HG03045 (cell line): ENCODE measurements around the gene TTLL10.

Experiments used
- ATAC-seq: cut with Tn5 transposase; IDR thresholded peaks from one replicate; pipeline ENCODE4 v1.9.1; 2021; ENCODE audit warnings: mild to moderate bottlenecking, moderate library complexity; ENCODE audit not compliant: unreplicated experiment

The TTLL10 gene

GRCh38 chr1:1244192-1244811 is 70.6 kb downstream of the TTLL10 start:
- ATAC-seq = no peak

GRCh38 chr1:1245178-1245816 is 71.6 kb downstream of the TTLL10 start:
- ATAC-seq = no peak

DNA sequence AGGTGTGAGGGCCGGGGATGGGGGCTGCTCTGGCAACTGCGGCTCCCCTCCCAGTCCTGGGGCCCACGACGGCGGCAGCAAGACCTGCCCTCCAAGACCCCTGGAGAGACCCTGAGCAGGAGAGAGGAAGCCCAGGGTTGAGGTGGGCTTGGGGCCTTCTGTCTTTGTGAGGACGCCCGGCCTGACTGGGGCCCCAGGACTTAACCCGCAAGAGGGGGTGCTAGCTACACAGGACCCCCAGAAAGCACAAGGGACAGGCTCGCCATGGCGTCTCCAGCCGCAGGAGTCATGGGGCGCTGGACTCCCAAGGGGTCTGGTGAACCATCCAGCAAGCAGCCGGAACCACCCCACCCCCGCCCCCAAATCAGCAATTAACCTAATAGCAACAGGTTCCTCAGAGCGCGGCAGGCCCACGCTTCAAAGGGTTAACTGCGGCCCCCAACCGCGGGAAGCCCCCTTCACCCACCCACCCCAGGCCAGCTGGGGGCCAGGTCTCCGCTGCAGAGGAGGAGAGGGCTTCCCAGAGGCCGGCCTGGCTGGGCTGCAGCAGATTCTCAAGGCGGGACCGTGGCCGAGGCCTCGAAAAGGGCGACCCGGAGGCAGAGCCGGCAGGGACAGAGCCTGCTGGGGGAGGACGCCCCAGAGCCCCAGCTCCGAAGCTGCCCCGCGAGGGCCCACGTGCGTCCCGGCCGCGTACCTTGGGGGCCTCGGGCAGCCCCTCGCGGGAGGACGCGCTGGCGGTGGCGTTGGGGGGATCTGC is 72.3 kb downstream of the TTLL10 start:
- ATAC-seq = no peak

GRCh38 chr1:1246577-1247340 is 73.1 kb downstream of the TTLL10 start, which contains the start of gene C1QTNF12:
TSS of gene C1QTNF12 (minus strand) at chr1:1246722. CDS start at chr1:1246690, 32 bp downstream.
- ATAC-seq = no peak

GRCh38 chr1:1247341-1247913 is 73.7 kb downstream of the TTLL10 start:
- no peak for ATAC-seq
